Tibial nerve (tissue), 4 donors: Measurements from ENCODE around the gene BMAL1. TPM values are rescaled to one million over a fixed set of nuclear protein-coding genes. Genes with fewer than 3 reads are reported as not detected.

Source experiments
- DNase-seq, 2 donors: peaks; one replicate each; pipeline ENCODE4 v3.0.0-alpha.2; 2019; ENCODE audit warnings: low spot score in 2 of 2
- H3K27ac ChIP-seq, 4 donors: fragments of 200-600 bp; sonication (generic) in 3 of 4; one replicate each; pipeline ENCODE4 v1.5.1; 2017 to 2019; ENCODE audit warnings: mild to moderate bottlenecking in 1 of 4
- H3K27me3 ChIP-seq, 2 donors: fragments of 200-600 bp; sonication (generic) in 1 of 2; one replicate each; pipeline versions ENCODE4 v1.5.1 to v1.6.0; 2017 to 2019
- H3K36me3 ChIP-seq, 3 donors: fragments of 200-600 bp; sonication (generic); one replicate each; pipeline ENCODE4 v1.5.1; 2018 to 2019
- H3K4me1 ChIP-seq, 4 donors: fragments of 200-600 bp; sonication (generic) in 3 of 4; one replicate each; pipeline ENCODE4 v1.5.1; 2017 to 2019
- H3K4me3 ChIP-seq, 4 donors: fragments of 200-600 bp; sonication (generic) in 3 of 4; one replicate each; pipeline ENCODE4 v1.5.1; 2017 to 2019; ENCODE audit warnings: mild to moderate bottlenecking in 1 of 4, moderate library complexity in 1 of 4
- H3K9me3 ChIP-seq, 4 donors: fragments of 200-600 bp; sonication (generic) in 3 of 4; one replicate each; pipeline ENCODE4 v1.5.1; 2017 to 2019
- EP300 ChIP-seq, 2 donors: sonication (generic); formaldehyde crosslinking; IDR thresholded peaks; one replicate each; pipeline ENCODE4 v1.6.1; 2017; ENCODE audit warnings: antibody characterized with exemption in 2 of 2, mild to moderate bottlenecking in 1 of 2
- POLR2A ChIP-seq, 2 donors: fragments of 450-650 bp; IDR thresholded peaks; one replicate each; pipeline ENCODE4 v1.6.1; 2017; ENCODE audit warnings: antibody characterized with exemption in 2 of 2, mild to moderate bottlenecking in 2 of 2, moderate library complexity in 2 of 2
- WGBS, 2 donors: methylation state at CpG; one replicate each; pipeline ENCODE4 v1.1.5; 2018; 5-methylcytosine and 5-hydroxymethylcytosine counted together
- total RNA-seq, 4 donors: library from RNA; depleted of rRNA; stranded (reverse); fragments of >200 nt; gene quantifications; one replicate each; pipeline ENCODE4 v1.1.0, GENCODE V29; 2016
- TF ChIP-seq, protein P1 (sequence below), 5 experiments: fragments of 200-600 bp in 3 of 5; fragments of 450-650 bp in 2 of 5; sonication (generic) in 3 of 5; IDR thresholded peaks; one replicate each; pipeline ENCODE4 v1.5.1; 2016 to 2019; ENCODE audit warnings: antibody characterized with exemption in 5 of 5, mild to moderate bottlenecking in 3 of 5, moderate library complexity in 2 of 5

BMAL1 gene
- total RNA-seq, 4 donors from 2014 or later, result 34.5 to 61.2 (median 58.0) TPM

DNA sequence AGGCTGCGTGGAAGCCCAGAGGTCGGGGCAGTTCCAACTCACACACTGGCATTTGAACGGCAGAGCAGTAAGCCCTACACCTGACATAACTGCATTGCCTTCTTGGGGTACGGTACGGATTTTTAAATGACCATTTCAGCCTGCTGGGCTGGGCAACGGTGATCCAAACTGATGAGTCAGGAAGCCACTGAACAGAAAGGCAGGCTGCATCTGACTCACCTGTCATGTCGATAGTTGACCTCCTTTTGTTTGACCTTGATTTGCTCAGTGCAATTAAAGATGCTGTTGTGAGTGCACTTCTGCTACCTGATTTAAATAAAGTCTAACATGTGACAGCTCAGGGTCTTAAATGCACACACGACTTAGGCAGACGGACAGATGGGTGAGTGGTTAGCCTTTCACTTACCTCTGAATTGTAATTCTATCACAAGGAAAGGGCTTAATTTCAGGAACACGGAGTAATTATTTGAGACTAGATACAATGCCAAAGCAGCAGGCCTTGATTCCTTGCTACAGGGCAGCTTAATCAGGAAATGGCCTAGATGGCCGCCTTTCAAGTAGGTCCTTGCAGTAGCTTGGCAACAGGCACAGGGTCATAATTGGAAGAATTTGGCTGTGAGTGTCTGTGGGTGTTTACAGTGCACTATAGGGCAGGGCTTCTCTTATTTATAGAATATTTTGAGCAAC, 52.2 kb downstream of the BMAL1 start:
- H3K27me3 ChIP-seq, result no peaks in the 10 kb centered on the region
- peaks cover 0 to 69% (median 28%) of the 10 kb centered on the region in 4 donors for H3K4me1 ChIP-seq
- H3K4me3 ChIP-seq, result no peak overlapping the region
- DNase-seq, result no peak
- H3K27ac ChIP-seq, result no peak overlapping the region
- no peak for TF ChIP-seq EP300 (IDR thresholded peaks at IDR 0.05)
- no peak for TF ChIP-seq POLR2A (IDR thresholded peaks at IDR 0.05)
- TF ChIP-seq, protein P1, sequence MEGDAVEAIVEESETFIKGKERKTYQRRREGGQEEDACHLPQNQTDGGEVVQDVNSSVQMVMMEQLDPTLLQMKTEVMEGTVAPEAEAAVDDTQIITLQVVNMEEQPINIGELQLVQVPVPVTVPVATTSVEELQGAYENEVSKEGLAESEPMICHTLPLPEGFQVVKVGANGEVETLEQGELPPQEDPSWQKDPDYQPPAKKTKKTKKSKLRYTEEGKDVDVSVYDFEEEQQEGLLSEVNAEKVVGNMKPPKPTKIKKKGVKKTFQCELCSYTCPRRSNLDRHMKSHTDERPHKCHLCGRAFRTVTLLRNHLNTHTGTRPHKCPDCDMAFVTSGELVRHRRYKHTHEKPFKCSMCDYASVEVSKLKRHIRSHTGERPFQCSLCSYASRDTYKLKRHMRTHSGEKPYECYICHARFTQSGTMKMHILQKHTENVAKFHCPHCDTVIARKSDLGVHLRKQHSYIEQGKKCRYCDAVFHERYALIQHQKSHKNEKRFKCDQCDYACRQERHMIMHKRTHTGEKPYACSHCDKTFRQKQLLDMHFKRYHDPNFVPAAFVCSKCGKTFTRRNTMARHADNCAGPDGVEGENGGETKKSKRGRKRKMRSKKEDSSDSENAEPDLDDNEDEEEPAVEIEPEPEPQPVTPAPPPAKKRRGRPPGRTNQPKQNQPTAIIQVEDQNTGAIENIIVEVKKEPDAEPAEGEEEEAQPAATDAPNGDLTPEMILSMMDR (IDR thresholded peaks at IDR 0.05), result no peak
- H3K36me3 ChIP-seq, result no peaks in the 10 kb centered on the region
- H3K9me3 ChIP-seq, result no peaks in the 10 kb centered on the region
- WGBS, 2 donors, result 81 to 83% methylated on average over 11 of the region's 11 CpGs

DNA sequence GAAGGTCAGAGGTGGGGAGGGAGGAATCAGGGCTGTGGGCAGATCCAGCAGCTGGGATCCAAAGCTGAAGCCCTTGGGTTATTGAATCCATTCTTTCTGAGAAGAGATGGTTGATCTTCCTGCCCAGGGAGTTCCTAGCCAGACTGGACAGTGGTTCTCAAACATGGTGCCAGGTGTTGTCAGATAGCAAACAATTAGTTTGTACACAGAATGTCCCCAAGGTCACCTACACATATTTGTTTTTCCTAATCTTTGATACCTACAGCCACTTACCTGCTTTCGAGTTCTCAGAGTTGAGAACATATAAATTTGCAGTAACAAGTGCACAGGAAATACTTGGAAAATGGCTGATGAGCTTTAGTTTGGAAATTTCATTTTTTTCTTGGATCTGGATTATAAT, 54.5 kb downstream of the BMAL1 start:
- TF ChIP-seq EP300 (IDR thresholded peaks at IDR 0.05) (no peak), POLR2A (IDR thresholded peaks at IDR 0.05) (no peak)
- TF ChIP-seq, protein P1 (IDR thresholded peaks at IDR 0.05), result no peak
- DNase-seq, result no peak
- Histone ChIP-seq H3K4me1 (peaks cover 0 to 88% (median 35%) of the 10 kb centered on the region in 4 donors), H3K4me3 (no peak overlapping the region), H3K27ac (no peak overlapping the region), H3K9me3 (no peaks in the 10 kb centered on the region), H3K27me3 (no peaks in the 10 kb centered on the region), H3K36me3 (no peaks in the 10 kb centered on the region)
- WGBS, 2 donors, result 92 to 97% methylated on average over 1 of the region's 1 CpG

DNA sequence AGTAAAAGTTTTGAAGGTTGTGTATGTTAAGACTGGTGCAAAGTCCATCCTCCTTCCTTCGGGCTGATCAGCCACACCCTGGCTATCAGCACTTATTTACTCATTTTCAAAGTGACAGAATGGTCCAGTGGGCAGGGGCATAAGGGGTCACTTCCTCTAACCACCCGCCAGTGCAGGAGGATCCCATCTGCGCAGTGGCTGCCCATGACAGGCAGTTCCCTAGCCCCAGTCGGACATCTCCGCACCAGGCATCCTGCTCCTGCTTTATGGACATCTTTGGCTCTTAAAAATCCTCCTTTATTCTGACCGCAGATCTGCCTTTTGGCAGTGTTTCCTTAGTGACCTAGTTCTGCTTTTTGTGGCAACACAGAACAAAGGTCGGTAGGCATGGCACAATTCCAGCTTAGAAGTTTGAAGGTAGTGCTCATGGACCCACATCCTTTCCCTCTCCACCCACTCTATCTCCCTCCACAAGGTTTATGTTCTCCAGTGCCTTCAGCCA, 55.9 kb downstream of the BMAL1 start:
- no peaks in the 10 kb centered on the region for H3K27me3 ChIP-seq
- peaks cover 0 to 89% (median 41%) of the 10 kb centered on the region in 4 donors for H3K4me1 ChIP-seq
- no peak for DNase-seq
- no peaks in the 10 kb centered on the region for H3K9me3 ChIP-seq
- TF ChIP-seq EP300 (IDR thresholded peaks at IDR 0.05), result no peak
- no peak for TF ChIP-seq POLR2A (IDR thresholded peaks at IDR 0.05)
- TF ChIP-seq, protein P1 (IDR thresholded peaks at IDR 0.05), result no peak
- no peaks in the 10 kb centered on the region for H3K36me3 ChIP-seq
- WGBS, 2 donors, result 68 to 76% methylated on average over 7 of the region's 7 CpGs
- H3K4me3 ChIP-seq, result no peak overlapping the region
- no peak overlapping the region for H3K27ac ChIP-seq

DNA sequence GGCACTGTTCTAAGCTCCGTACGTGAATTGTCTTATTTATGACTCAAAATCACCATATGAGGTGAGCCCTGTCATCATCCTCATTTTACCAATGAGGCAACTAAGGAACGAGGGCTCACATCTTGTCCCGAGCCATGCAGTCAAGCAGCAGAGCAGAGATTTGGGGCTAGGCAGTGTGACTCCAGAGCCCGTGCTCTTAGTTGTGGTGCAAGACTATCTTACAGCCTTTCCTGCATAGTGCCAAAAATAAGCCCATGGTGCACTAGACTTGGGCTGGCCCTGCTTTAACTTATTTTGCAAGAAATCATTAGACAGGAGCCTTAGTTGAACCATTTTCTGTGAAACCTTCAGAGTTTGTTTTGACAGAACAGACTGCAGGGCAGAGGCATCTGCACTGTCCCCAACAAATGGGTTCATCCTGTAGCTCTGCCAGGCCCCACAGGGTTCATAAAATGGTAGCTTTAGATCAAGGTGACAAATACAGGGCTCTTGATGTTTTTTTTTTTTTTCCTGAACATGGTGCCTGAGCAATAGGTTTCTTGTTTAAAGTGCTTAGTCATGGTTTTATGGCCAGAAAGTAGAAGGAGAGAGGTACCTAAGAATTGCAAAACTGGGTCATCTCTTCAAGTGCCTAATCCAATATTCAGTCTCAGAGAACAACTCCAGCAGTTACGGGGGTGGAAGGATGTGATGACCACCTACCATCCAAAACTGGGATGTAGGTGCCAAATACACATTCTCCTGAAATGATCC, 56.6 kb downstream of the BMAL1 start:
- DNase-seq, result no peak
- no peaks in the 10 kb centered on the region for H3K27me3 ChIP-seq
- H3K9me3 ChIP-seq, result no peaks in the 10 kb centered on the region
- no peak for TF ChIP-seq POLR2A (IDR thresholded peaks at IDR 0.05)
- TF ChIP-seq EP300 (IDR thresholded peaks at IDR 0.05), result no peak
- TF ChIP-seq, protein P1 (IDR thresholded peaks at IDR 0.05), result no peak
- H3K27ac ChIP-seq, result no peak overlapping the region
- WGBS, 2 donors, result 89 to 90% methylated on average over 6 of the region's 6 CpGs
- no peaks in the 10 kb centered on the region for H3K36me3 ChIP-seq
- H3K4me1 ChIP-seq, result peaks cover 0 to 92% (median 44%) of the 10 kb centered on the region in 4 donors
- H3K4me3 ChIP-seq, result no peak overlapping the region

DNA sequence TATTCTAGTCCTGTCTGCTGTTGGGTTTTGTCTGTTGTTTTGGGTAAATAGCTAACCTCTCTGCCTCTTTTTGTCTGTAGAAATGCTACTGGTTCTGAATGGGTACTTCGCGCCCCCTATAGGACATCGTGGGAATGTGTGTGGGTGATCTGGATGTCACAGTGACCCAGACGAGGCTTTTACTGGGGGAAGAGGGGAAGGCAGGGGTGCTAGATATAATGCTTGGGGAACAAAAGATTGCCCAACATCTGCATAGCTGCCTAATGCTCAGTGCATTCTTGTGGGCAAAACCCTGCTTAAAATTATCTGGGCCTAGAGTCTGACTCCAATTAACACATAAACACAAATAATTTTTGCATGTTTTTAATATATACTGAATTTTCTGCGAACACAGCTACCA, 57.7 kb downstream of the BMAL1 start:
- H3K27ac ChIP-seq, result no peak overlapping the region
- WGBS, 2 donors, result 20 to 21% methylated on average over 5 of the region's 5 CpGs
- H3K4me1 ChIP-seq, result peaks cover 0 to 85% (median 41%) of the 10 kb centered on the region in 4 donors

More for the DNA sequence above, 57.7 kb downstream of the BMAL1 start:
- TF ChIP-seq, protein P1 (IDR thresholded peaks at IDR 0.05), result peak; percentile 66 to 86 (median 68)
- TF ChIP-seq POLR2A (IDR thresholded peaks at IDR 0.05), result no peak
- H3K36me3 ChIP-seq, result no peaks in the 10 kb centered on the region
- peak; percentile 63 to 82 for DNase-seq
- no peak overlapping the region for H3K4me3 ChIP-seq
- H3K9me3 ChIP-seq, result no peaks in the 10 kb centered on the region
- no peaks in the 10 kb centered on the region for H3K27me3 ChIP-seq
